NK-92 (cell line): Measurements from ENCODE around the gene TMED1.

Experiments
- DNase-seq: peaks from one replicate; lab custom pipeline; 2025; ENCODE audit not compliant: unreplicated experiment; lab: John Stamatoyannopoulos, UW

TMED1 gene

GRCh38 chr19:10835089-10835753, 791 bp downstream of the TMED1 start:
- DNase-seq: no peak

- DNase-seq: no peak
Observed at GRCh38 chr19:10832939-10833296, 3.1 kb downstream of the TMED1 start.

- no peak for DNase-seq
Observed at GRCh38 chr19:10831987-10832938, 3.7 kb downstream of the TMED1 start.

GRCh38 chr19:10830931-10831779, 4.9 kb downstream of the TMED1 start:
- no peak for DNase-seq

- DNase-seq: no peak
Observed at GRCh38 chr19:10830370-10830769, 5.6 kb downstream of the TMED1 start.

GRCh38 chr19:10829967-10830366, 6.0 kb downstream of the TMED1 start:
- no peak for DNase-seq

- DNase-seq: no peak
Observed at GRCh38 chr19:10828981-10829821, 6.8 kb downstream of the TMED1 start.

- DNase-seq: no peak
Observed at GRCh38 chr19:10826846-10827245, 9.2 kb downstream of the TMED1 start.

GRCh38 chr19:10826231-10826630, 9.8 kb downstream of the TMED1 start:
- no peak for DNase-seq

- no peak for DNase-seq
Observed at GRCh38 chr19:10823690-10824089, 12.3 kb downstream of the TMED1 start.

- DNase-seq: no peak
Observed at GRCh38 chr19:10820173-10820572, 15.8 kb downstream of the TMED1 start.

GRCh38 chr19:10819124-10820060, 16.6 kb downstream of the TMED1 start:
- no peak for DNase-seq

- no peak for DNase-seq
Observed at GRCh38 chr19:10818301-10819123, 17.5 kb downstream of the TMED1 start.

- DNase-seq: no peak
Observed at GRCh38 chr19:10817291-10818038, 18.5 kb downstream of the TMED1 start.

- no peak for DNase-seq
Observed at GRCh38 chr19:10816691-10817090, 19.3 kb downstream of the TMED1 start.

GRCh38 chr19:10815969-10816644, 19.9 kb downstream of the TMED1 start:
- DNase-seq: no peak

GRCh38 chr19:10815007-10815536, 20.9 kb downstream of the TMED1 start:
- DNase-seq: no peak
